Activated naive CD8-positive, alpha-beta T cell treated with anti-CD3 and anti-CD28 coated beads for 36 hours (primary cell): ENCODE results near the gene KPNA4. TPM values are rescaled to one million over a fixed set of nuclear protein-coding genes. Genes with fewer than 3 reads are reported as not detected.

Experiments used
- DNase-seq: peaks from one replicate; pipeline ENCODE4 v3.0.0; 2021
- H3K27ac Mint-ChIP-seq: one replicate; pipeline ENCODE4 v1.8.0; 2022; ENCODE audit warnings: mild to moderate bottlenecking, moderate library complexity, mixed read lengths
- H3K27me3 Mint-ChIP-seq: one replicate; pipeline ENCODE4 v1.8.0; 2022; ENCODE audit warnings: mild to moderate bottlenecking, mixed read lengths
- H3K36me3 Mint-ChIP-seq: one replicate; pipeline ENCODE4 v1.8.0; 2021; ENCODE audit warnings: mild to moderate bottlenecking, mixed read lengths
- H3K4me1 Mint-ChIP-seq: one replicate; pipeline ENCODE4 v1.8.0; 2021; ENCODE audit warnings: mixed read lengths
- H3K4me3 Mint-ChIP-seq: one replicate; pipeline ENCODE4 v1.8.0; 2022; ENCODE audit warnings: mild to moderate bottlenecking, moderate library complexity, mixed read lengths
- H3K9me3 Mint-ChIP-seq: one replicate; pipeline ENCODE4 v1.8.0; 2022; ENCODE audit warnings: mixed read lengths
- total RNA-seq, 2 experiments: library from RNA; stranded (reverse); gene quantifications; one replicate each; pipeline ENCODE4 v1.2.3, GENCODE V29; 2021

The KPNA4 gene
- total RNA-seq, 2 experiments from 2014 or later, result 64.8 to 67.8 TPM

DNA sequence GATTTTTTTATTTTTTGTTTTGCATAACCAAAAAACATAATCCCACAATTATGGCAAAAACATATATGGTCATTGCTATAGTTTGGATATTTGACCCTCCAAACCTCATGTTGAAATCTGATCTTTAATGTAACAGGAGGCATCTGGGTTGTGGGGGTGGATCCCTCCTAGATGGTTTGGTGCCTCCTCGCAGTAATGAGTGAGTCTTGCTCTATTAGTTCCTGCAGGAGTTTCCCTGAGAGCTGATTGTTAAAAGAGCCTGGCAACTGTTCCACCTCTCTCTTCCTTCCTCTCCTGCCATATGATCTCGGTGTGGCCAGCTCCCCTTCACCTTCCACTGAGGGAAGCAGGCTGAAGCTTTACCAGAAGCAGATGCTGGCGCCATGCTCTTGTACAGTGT is 82.6 kb downstream of the KPNA4 start:
- Mint-ChIP-seq H3K27ac (no peak overlapping the region), H3K4me3 (no peak overlapping the region), H3K4me1 (peaks cover 3% of the 10 kb centered on the region), H3K27me3 (peaks cover 8% of the 10 kb centered on the region), H3K9me3 (no peaks in the 10 kb centered on the region), H3K36me3 (no peaks in the 10 kb centered on the region)
- DNase-seq, result no peak

DNA sequence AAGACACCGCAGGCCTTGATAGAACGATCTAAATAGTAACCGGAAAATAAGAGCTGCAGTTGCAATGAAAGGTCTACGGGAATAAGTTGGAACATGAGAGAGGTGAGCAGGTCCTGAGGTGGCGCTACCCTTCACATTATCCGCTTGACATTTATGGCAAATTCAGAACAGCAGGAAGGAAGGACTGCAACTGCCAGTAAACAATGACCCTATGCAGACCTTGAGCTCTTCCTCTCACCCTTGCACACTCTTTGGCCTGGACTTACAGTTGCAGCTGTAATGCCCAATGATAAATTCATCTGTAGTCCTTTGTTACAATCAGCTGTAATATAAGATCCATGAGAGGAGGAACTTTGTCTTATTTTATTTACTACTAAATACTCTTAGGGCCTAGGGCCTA is 83.5 kb downstream of the KPNA4 start:
- no peaks in the 10 kb centered on the region for H3K36me3 Mint-ChIP-seq
- no peak overlapping the region for H3K27ac Mint-ChIP-seq
- H3K27me3 Mint-ChIP-seq, result peaks cover 8% of the 10 kb centered on the region
- peaks cover 3% of the 10 kb centered on the region for H3K4me1 Mint-ChIP-seq
- no peak overlapping the region for H3K4me3 Mint-ChIP-seq
- no peaks in the 10 kb centered on the region for H3K9me3 Mint-ChIP-seq
- no peak for DNase-seq

DNA sequence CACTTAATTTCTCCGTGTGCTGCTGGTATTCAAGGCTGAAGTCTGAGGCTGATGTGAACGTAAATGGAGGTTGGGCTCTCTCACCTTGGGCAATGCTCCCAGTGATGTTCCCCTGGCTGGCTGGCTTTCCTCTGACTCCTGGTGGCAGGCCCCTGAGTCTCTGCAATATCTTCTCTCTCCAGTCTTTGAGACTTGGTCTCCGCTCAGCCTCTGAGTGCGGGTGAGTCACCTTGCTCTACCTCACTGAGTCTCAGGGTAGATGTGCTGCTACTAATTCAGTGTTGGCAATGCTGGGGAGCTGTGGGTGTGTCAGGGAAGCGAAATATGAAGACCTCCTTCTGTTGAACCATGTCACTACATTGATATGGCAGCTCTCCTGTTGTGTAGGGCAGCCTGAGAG is 84.4 kb downstream of the KPNA4 start:
- peaks cover 8% of the 10 kb centered on the region for H3K27me3 Mint-ChIP-seq
- DNase-seq, result no peak
- no peaks in the 10 kb centered on the region for H3K9me3 Mint-ChIP-seq
- H3K4me3 Mint-ChIP-seq, result no peak overlapping the region
- peaks cover 2% of the 10 kb centered on the region for H3K4me1 Mint-ChIP-seq
- H3K36me3 Mint-ChIP-seq, result no peaks in the 10 kb centered on the region
- H3K27ac Mint-ChIP-seq, result no peak overlapping the region

DNA sequence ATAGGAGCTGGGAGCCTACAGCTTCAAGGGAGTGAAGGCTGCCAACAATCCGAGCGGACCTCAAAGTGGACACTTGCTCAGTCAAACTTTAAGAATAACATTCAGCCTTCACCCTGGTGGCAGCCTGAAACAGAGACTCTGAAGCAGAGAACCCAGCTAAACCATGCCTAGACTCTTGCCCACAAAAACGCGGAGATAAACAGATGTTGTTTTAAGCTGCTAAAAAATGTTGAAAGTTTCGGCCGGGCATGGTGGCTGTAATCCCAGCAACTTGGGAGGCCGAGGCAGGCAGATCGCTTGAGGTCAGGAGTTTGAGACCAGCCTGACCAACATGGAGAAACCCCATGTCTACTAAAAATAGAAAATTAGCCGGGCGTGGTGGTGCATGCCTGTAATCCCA is 86.0 kb downstream of the KPNA4 start:
- Mint-ChIP-seq H3K4me3 (no peak overlapping the region), H3K27me3 (peaks cover 8% of the 10 kb centered on the region), H3K9me3 (no peaks in the 10 kb centered on the region), H3K4me1 (no peaks in the 10 kb centered on the region), H3K27ac (no peak overlapping the region), H3K36me3 (no peaks in the 10 kb centered on the region)
- no peak for DNase-seq

DNA sequence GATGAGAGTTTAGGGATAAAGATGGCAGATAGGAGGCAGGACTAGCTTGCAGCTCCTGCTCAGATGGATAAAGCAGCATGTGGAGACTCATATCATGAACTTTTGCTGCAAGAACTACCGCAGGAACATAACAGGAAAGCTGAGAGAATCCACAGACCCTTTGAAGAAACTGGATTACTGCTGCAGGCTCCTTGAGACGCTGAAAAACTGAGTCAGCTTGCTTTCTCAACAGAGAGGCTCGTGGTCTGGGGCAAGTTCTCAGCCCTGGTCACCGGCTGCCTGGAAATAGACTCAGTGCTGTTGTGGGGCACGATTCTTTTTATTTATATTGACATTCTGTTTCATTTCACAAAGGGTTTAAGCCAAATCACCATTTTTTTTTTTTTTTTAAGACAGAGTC is 87.0 kb downstream of the KPNA4 start:
- no peak for DNase-seq
- H3K36me3 Mint-ChIP-seq, result no peaks in the 10 kb centered on the region
- no peaks in the 10 kb centered on the region for H3K4me1 Mint-ChIP-seq
- H3K27ac Mint-ChIP-seq, result no peak overlapping the region
- H3K27me3 Mint-ChIP-seq, result peaks cover 8% of the 10 kb centered on the region
- no peak overlapping the region for H3K4me3 Mint-ChIP-seq
- no peaks in the 10 kb centered on the region for H3K9me3 Mint-ChIP-seq

DNA sequence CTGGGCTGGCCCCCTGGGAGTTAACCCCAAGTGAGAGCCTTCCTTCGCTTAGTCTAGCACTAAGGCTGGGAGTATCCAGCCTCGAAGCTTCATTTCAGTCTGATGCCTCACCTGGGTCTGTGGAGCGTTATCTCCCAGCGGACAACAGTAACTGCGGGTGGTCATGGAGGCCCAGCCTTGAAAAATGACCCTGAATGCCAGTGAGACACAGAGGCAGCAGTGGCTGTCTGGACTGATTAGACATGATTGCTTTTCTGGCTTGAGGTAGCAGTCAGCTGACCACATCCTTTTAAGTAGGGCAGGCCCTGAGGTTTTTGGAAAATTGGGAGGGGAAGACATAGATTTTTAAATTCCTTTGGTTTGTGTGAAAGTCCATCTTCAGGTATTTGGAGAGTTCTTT is 87.6 kb downstream of the KPNA4 start:
- Mint-ChIP-seq H3K9me3 (no peaks in the 10 kb centered on the region), H3K36me3 (no peaks in the 10 kb centered on the region), H3K4me1 (no peaks in the 10 kb centered on the region), H3K27ac (no peak overlapping the region), H3K27me3 (peaks cover 4% of the 10 kb centered on the region), H3K4me3 (no peak overlapping the region)
- no peak for DNase-seq

DNA sequence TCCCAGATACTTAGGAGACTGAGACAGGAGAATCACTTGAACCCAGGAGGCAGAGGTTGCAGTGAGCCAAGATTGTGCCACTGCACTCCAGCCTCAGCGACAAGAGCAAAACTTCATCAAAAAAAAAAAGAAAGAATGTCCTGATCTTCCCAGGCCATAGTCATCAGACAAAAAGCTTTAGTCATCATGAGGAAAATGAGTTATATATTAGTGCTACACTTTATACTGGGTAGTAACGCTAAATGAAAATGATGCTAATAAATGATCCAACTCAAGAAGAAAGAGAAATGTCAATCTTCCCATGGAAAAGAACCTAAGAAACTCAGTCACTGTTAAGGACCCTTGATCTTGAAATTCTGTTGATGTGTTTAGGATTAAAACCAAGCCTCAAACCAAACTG is 89.5 kb downstream of the KPNA4 start:
- no peak overlapping the region for H3K4me3 Mint-ChIP-seq
- no peak overlapping the region for H3K27ac Mint-ChIP-seq
- H3K36me3 Mint-ChIP-seq, result no peaks in the 10 kb centered on the region
- H3K9me3 Mint-ChIP-seq, result peaks cover 3% of the 10 kb centered on the region
- DNase-seq, result no peak
- no peaks in the 10 kb centered on the region for H3K4me1 Mint-ChIP-seq
- H3K27me3 Mint-ChIP-seq, result peaks cover 1% of the 10 kb centered on the region

DNA sequence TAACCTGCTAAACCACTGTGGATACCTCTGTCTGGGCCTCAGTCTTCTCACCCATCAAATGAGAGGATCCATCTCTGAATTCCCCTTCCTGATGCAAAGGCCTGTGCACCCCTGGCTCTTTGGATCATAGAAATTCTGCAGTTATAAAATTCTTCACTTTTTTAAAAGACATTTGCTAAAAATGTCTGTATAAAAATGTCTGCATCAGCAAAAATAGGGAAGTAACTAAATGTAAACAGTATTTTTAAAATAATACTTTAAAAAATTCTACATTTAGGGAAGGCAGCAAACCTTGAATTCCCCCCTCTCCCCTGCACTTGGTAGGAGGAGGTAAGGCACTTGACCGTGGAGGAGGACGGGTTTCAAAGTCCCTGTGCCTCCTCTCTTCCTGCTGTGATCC is 90.2 kb downstream of the KPNA4 start:
- H3K4me1 Mint-ChIP-seq, result no peaks in the 10 kb centered on the region
- no peak for DNase-seq
- H3K9me3 Mint-ChIP-seq, result peaks cover 3% of the 10 kb centered on the region
- H3K4me3 Mint-ChIP-seq, result no peak overlapping the region
- no peak overlapping the region for H3K27ac Mint-ChIP-seq
- H3K36me3 Mint-ChIP-seq, result no peaks in the 10 kb centered on the region
- no peaks in the 10 kb centered on the region for H3K27me3 Mint-ChIP-seq

DNA sequence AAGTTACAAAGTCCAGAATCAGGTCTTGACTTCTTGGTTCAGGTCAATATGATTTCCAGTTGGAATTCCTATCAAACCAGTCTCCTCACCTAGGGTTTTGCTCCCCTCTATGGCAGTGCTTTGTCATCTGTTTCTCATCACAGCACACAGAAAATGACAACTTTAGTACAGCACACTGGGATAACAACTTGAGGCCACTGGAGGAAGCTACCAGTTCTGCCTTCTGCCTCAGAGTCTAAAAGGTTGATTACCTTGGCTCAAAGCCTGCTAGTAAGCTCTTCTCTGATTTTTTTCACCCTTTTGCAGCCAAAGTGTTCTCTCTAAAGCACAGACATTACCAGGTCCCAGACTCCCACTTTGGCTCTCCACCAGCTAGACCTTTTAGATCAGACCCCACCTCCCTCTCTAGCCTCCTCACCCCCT is 90.9 kb downstream of the KPNA4 start:
- no peak for DNase-seq
- peaks cover 4% of the 10 kb centered on the region for H3K36me3 Mint-ChIP-seq
- no peak overlapping the region for H3K27ac Mint-ChIP-seq
- peaks cover 8% of the 10 kb centered on the region for H3K9me3 Mint-ChIP-seq
- H3K4me3 Mint-ChIP-seq, result no peak overlapping the region
- no peaks in the 10 kb centered on the region for H3K4me1 Mint-ChIP-seq
- no peaks in the 10 kb centered on the region for H3K27me3 Mint-ChIP-seq

DNA sequence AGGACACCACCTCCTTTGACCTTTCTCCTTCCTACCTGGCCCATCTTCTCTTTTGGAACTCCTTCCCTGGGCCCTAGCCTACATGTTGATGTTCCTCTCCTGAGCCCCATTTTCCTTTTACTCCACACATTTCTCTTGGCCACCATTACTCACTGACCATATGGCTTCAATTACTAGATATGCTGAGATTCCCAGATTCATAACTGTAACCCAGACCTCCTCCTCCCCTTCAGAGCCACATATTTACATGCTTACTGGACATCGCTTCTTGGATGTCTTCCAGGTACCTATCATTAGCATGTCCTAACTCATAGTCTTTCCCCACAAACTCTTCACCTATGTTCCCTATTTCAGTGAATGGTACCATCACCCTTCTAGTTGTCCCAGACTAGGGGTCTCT is 91.4 kb downstream of the KPNA4 start:
- Mint-ChIP-seq H3K36me3 (peaks cover 4% of the 10 kb centered on the region), H3K4me1 (no peaks in the 10 kb centered on the region), H3K27me3 (peaks cover 2% of the 10 kb centered on the region), H3K9me3 (peaks cover 8% of the 10 kb centered on the region), H3K4me3 (no peak overlapping the region), H3K27ac (no peak overlapping the region)
- DNase-seq, result no peak

DNA sequence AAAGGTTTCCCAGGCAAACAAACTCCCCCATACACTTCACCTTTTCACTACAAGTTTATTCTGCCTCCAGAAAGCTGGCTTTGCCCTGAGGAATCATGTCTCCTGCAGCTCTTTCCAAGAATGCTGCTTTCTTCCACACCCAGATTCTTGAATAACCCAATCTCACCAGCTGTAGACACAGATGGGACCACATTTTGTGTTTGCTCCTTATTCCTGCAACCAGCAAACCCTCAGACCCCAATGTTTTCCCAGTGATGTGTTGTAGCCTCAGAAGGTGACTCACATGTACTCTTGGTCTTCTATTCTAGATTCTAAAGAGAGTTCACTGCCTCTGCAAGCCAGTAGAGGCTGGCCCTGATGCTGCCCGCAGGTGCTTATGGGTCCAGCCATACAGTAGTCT is 92.2 kb downstream of the KPNA4 start:
- H3K4me1 Mint-ChIP-seq, result no peaks in the 10 kb centered on the region
- H3K27ac Mint-ChIP-seq, result no peak overlapping the region
- peaks cover 4% of the 10 kb centered on the region for H3K36me3 Mint-ChIP-seq
- H3K27me3 Mint-ChIP-seq, result peaks cover 5% of the 10 kb centered on the region
- no peak overlapping the region for H3K4me3 Mint-ChIP-seq
- no peak for DNase-seq
- H3K9me3 Mint-ChIP-seq, result peaks cover 8% of the 10 kb centered on the region

DNA sequence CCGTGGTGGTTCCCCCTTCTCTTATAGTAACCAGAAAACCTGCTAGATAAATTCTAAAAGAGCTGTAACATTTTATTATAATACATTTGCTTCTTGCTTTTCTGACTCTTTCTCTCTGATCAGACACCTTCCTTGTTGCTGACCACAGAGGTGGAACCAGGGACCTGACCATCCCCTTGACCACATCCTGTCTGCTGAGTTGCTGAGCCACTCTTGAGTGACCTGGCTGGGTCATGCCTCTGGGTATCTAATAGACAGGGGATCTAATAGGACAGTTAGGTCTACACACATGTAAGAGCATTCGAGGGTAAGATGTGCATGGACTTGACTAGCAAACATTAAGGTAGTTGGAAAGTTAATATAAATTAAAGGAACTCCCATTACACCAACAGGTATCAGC is 93.0 kb downstream of the KPNA4 start:
- H3K36me3 Mint-ChIP-seq, result peaks cover 4% of the 10 kb centered on the region
- peaks cover 5% of the 10 kb centered on the region for H3K27me3 Mint-ChIP-seq
- H3K27ac Mint-ChIP-seq, result no peak overlapping the region
- peaks cover 8% of the 10 kb centered on the region for H3K9me3 Mint-ChIP-seq
- H3K4me3 Mint-ChIP-seq, result no peak overlapping the region
- no peak for DNase-seq
- H3K4me1 Mint-ChIP-seq, result no peaks in the 10 kb centered on the region

DNA sequence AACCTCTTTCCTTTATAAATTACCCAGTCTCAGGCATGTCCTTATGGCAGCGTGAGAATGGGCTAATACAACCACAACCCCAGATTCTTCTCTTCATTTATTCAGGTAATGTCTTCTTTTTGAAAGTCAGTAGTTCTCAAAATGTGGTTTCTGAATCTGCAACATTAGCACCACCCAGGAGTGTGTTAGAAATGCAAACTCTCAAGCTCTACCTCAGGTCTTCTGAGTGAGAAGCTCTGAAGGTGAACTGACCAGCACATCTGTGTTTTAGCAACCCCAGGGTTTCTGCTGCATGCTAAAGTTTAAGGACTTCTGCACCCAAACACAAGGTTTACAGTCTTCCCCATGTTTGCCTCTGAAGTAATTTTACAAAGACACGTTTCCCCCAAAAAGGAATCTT is 93.5 kb downstream of the KPNA4 start:
- no peak overlapping the region for H3K27ac Mint-ChIP-seq
- no peak overlapping the region for H3K4me3 Mint-ChIP-seq
- peaks cover 8% of the 10 kb centered on the region for H3K9me3 Mint-ChIP-seq
- DNase-seq, result no peak
- H3K27me3 Mint-ChIP-seq, result peaks cover 5% of the 10 kb centered on the region
- no peaks in the 10 kb centered on the region for H3K4me1 Mint-ChIP-seq
- peaks cover 4% of the 10 kb centered on the region for H3K36me3 Mint-ChIP-seq

DNA sequence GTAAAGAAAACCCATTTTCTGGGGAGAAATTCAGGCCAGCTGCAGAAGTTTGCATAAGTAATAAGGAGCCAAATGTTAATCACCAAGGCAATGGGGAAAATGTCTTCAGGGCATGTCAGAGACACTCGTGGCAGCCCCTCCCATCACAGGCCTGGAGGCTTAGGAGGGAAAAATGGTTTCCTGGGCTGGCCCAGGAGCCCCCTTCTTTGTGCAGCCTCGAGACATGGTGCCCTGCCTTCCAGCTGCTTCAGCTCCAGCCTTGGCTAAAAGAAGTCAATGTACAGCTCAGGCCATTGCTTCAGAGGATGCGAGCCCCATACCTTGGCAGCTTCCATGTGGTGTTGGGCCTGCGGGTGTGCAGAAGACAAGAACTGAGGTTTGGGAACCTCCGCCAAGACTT is 95.2 kb downstream of the KPNA4 start:
- H3K4me1 Mint-ChIP-seq, result no peaks in the 10 kb centered on the region
- H3K36me3 Mint-ChIP-seq, result peaks cover 4% of the 10 kb centered on the region
- peaks cover 5% of the 10 kb centered on the region for H3K27me3 Mint-ChIP-seq
- H3K27ac Mint-ChIP-seq, result no peak overlapping the region
- no peak overlapping the region for H3K4me3 Mint-ChIP-seq
- peaks cover 8% of the 10 kb centered on the region for H3K9me3 Mint-ChIP-seq
- DNase-seq, result no peak

DNA sequence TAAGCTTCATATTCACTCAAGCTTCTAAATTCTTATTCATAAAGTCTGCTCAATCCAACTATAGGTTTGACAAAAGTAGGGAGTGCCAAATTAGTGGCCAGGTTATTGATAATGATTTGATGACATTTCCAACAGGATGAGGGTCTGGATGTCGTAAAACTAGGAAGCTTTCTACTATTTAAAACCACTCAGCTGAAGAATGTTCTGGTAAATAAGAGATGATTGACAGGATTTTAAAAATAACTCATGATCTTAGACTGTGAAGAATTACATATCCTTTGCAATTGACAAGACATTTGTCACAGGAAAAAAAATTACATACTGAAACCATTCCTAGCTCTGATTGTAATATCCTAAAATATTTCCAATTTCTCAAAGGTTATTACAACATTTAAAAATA is 100.4 kb downstream of the KPNA4 start:
- Mint-ChIP-seq H3K4me3 (no peak overlapping the region), H3K27ac (no peak overlapping the region), H3K9me3 (peaks cover 5% of the 10 kb centered on the region), H3K36me3 (peaks cover 4% of the 10 kb centered on the region), H3K27me3 (peaks cover 5% of the 10 kb centered on the region), H3K4me1 (no peaks in the 10 kb centered on the region)
- no peak for DNase-seq

DNA sequence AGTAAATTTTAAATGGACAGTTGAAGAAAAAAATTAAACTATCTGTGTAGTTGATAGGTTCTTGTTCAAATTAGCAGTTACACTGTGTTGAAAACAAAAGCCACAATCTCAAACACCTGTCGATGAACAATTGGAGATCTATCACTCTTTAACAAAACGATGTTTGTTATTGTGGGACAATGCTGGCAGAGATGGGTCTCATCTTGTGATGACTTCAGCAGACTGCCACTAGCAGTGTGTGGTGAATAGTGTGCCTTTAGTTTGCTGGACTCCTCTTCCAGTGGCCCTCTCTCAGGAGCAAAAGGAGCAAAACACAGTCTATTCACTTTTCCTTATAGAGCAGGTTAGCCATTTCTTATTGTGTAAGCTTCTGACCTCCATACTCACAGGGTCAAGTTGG is 101.0 kb downstream of the KPNA4 start:
- DNase-seq, result no peak
- H3K4me3 Mint-ChIP-seq, result no peak overlapping the region
- H3K36me3 Mint-ChIP-seq, result no peaks in the 10 kb centered on the region
- peaks cover 5% of the 10 kb centered on the region for H3K27me3 Mint-ChIP-seq
- H3K9me3 Mint-ChIP-seq, result no peaks in the 10 kb centered on the region
- H3K4me1 Mint-ChIP-seq, result no peaks in the 10 kb centered on the region
- H3K27ac Mint-ChIP-seq, result no peak overlapping the region

DNA sequence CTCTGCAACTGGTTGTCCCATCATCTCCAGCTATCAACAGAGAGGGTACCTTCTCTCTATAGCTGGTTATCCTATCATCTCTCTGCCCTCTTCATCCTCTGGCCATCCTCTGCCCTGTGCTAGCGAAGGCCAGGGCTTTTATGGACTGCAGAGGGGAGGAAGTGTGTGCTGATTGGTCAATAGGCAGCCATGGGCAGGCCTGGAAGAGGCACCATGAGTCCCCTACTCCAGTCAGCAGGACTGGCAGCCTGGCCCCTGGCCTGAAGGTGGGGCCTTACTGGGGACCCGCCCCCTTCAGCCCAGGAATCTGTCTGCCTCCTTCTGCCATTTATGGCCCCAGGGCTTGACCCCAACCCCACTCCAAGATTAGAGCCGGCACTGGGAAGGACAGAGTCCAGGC is 105.3 kb downstream of the KPNA4 start:
- DNase-seq, result no peak
- Mint-ChIP-seq H3K27me3 (no peaks in the 10 kb centered on the region), H3K27ac (no peak overlapping the region), H3K4me3 (no peak overlapping the region), H3K4me1 (no peaks in the 10 kb centered on the region), H3K36me3 (no peaks in the 10 kb centered on the region), H3K9me3 (no peaks in the 10 kb centered on the region)
